Stimulated activated CD8-positive, alpha-beta memory T cell treated with anti-CD3 and anti-CD28 coated beads, Interleukin-4, amount 100 ng/mL, for 1 hour (primary cell): ENCODE data around the gene TRPM5.

Experiments used
- DNase-seq, 2 donors: peaks; one replicate each; pipeline ENCODE4 v3.0.0-alpha.2; 2020; ENCODE audit warnings: low read depth in 2 of 2, low spot score in 1 of 2

TRPM5 gene

DNA sequence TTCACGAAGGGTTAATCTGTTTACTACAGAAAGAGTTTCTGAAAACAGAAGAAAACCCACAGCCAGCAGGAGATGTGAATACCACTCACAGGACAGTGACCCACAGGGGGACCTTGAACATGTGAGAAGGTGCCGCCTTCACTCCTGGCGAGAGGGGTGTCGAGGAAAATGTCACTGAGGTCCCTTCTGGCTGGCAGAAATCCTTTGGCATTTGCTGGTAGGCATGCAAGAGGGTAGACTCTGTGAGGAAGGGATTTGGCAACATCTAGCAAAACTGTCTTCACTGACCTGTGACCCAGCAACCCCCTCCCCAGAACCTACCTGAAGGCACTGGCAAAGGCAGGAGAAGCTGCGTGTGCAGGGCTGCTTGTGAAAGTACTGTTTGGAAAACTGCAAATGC is 9.1 kb upstream of the TRPM5 start:
- DNase-seq, result no peak

DNA sequence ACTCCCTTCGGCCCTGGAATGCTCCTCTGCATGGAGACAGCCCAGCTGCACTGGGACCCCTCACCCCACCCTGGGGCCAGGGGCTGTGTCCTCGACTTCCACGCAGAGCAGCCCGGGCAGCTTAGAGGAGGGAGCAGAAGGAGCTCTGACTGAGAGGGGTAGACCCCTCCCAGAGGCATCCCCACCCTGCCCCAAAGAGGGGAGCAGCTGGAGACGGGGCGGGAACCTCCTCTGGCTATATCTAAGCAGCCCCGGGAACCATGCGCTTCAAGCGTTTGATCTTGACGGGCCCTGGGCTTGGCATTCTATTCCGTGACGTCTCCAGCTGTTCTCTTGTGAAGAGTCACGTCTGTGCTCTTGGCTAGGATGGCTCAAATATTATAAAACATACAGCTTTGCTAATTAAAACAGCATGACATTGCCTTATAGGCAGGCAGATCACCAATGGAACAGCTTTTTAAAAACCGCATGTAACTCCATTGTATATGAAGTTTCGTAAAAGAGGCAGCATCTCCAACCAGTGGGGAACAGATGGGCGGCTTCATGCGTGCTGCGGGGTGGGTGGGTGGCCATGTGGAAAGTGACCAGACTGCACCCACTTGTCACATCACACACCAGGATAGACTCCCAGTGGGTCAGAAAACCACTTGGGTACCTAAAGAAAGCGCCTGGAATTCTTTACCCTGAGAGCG is 8.2 kb upstream of the TRPM5 start:
- no peak for DNase-seq

GRCh38 chr11:2451916-2452315 is 7.6 kb upstream of the TRPM5 start:
- DNase-seq, result no peak

DNA sequence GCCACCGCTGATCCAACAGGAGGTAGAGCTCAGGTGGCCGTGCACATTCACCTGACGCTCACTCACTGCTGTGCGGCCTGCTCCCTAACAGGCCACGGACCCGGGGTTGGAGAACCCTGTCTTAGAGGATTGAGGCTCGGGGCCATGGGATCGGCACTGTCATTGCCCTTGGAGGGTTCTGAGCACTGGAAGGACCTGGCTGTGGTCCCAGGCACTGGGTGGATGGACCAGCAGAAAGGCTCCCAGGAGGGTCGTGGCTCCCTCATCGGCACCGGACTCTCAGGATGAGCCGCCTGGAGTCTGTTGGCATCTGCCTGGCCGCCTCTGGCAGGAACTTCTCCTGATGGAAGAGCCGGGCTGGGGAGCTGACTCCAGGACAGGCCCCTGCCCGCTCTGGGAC is 7.0 kb upstream of the TRPM5 start:
- DNase-seq, result no peak

- DNase-seq, result no peak
Observed at GRCh38 chr11:2450321-2451041, 6.2 kb upstream of the TRPM5 start.

- DNase-seq, result no peak
Observed at GRCh38 chr11:2449548-2450320, 5.4 kb upstream of the TRPM5 start.

- DNase-seq, result no peak
Observed at GRCh38 chr11:2448661-2449547, 4.6 kb upstream of the TRPM5 start.

DNA sequence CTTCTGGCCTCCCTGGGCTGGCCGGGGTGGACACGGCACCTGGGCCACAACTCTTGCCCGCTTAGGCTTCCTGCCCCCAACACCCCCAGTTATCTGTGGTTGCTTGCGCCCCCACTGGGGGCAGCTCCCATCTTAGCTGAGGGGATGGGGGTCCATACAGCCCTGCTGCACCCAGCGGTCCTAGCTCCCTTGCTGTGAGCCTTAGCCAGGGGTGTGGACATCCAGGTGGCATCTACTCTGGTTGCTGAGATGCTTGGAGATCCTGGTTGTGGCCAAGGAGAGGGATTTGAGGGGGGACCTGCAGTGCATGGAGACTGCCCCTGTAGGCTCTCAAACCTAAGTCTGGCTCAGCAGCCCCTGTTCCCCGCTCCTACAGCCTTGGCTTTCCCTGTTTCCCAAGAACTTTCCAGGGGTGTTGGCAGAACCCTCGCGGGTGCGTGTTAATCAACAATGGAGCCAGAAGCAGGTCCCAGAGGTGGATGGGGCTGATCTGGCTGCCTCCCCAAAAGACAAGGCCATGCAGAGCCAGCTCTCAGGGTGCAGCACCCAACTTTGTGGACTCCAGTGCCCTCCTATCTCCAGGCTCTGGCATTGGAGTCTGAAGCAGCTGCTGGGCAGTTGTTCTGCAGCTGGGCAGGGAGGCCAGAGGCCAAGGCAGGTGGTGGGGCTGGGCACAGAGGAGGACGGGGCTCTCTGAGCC is 3.8 kb upstream of the TRPM5 start:
- no peak for DNase-seq

DNA sequence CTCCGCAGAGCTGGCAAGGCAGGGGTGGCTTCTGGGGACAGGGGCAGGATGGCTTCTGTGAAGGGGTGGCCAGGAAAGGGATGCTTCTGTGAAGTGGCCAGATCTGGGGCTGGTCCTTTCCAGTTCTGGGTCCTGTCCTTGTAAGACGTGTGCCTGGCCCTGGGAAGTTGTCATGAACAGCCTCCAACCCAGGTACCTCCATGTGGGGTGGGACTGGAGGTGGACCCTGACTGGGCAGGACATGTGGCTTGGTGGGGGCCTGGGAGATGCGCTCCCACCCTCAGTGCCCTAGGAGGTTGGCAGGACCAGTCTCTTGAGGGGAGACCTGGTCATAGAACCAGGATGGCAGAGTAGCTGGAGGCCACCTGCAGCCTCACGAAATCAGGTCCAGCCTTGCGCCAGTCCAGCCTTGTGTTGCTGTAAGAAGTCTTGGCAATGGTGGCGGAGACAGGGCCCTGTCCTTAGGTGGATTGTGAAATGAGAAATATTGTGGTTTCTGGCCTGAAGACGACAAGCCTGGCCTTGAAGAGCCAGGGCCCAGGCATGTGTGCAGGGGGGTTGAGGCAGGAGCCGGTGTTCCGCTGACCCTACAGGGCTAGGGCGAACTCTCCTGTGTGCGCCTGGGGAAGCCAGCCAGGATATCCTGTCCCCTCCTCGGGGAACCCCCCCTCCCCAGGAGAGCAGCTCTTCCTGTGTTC is 3.1 kb upstream of the TRPM5 start:
- DNase-seq, result no peak

- DNase-seq, result no peak
Observed at GRCh38 chr11:2446590-2447252, 2.4 kb upstream of the TRPM5 start.

- DNase-seq, result no peak
Observed at GRCh38 chr11:2445746-2446551, 1.6 kb upstream of the TRPM5 start.

DNA sequence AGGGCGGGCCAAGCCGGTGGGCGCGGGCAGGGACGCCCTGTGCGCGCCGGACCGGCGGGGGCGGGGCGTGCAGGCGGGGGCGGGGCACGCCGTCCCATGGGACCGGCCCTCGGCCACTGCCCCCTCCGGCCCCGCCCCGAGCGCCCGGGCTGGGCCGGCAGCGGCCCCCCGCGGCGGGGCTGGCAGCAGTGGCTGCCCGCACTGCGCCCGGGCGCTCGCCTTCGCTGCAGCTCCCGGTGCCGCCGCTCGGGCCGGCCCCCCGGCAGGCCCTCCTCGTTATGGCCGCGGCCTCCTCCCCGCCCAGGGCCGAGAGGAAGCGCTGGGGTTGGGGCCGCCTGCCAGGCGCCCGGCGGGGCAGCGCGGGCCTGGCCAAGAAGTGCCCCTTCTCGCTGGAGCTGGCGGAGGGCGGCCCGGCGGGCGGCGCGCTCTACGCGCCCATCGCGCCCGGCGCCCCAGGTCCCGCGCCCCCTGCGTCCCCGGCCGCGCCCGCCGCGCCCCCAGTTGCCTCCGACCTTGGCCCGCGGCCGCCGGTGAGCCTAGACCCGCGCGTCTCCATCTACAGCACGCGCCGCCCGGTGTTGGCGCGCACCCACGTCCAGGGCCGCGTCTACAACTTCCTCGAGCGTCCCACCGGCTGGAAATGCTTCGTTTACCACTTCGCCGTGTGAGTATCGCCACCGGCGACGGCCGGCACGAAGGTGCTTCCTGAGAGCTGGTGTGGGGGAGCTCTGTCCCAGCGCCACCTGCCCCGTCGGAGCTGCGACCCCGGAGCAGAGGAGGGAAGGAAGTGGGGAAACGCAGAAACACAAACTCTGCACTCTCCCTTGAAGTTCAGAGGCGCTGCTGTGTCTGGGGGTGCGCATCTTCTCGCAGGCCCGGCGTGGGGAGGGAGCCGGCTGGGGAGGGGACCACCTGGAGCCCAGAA is 769 bp upstream of the TRPM5 start, which contains the start of gene KCNQ1:
KCNQ1 (plus strand) TSS at position 188 of the 925 bp plus-strand sequence; CDS start at position 279, 91 bp downstream.
- DNase-seq, result no peak

DNA sequence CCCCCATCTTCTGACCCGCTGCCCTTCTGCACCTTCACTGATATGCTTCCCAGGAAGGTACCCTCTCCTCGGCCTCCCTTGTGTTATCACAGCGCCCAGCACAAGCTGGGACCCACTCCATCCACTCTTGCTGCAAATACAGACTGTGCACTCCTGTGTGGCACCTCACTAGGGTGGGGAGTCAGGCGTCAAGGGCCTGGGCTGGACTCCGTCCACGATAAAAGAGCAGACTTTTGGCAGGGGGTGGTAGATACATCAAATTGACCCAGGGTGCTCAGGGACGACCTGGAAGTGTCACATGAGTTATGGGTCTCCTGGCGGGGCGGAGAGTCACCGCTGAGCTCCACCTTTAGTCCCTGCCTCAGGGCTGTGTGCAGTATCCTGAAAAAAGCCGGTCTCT is 908 bp downstream of the TRPM5 start:
- DNase-seq, result no peak

- no peak for DNase-seq
Observed at GRCh38 chr11:2442589-2442988, 1.7 kb downstream of the TRPM5 start.

DNA sequence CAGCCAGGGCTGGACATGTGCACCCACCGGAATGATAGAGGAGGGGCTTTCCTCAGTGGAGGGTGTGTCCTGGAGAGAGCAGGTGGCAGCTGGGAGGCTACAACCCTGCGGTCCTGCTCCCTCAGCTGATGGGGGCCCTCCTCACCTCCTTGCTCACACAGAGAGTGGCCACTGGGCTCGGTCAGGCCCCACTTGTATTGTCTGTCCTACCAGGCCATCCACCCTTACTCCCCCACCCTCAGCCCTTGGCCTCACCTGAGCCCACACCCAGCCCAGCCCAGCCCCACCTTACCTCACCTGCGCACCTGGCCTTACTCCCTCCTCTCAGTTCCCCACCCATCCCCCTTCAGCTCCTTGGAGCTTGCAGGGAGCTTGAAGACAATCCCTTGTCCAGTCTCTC is 3.1 kb downstream of the TRPM5 start:
- DNase-seq, result no peak

DNA sequence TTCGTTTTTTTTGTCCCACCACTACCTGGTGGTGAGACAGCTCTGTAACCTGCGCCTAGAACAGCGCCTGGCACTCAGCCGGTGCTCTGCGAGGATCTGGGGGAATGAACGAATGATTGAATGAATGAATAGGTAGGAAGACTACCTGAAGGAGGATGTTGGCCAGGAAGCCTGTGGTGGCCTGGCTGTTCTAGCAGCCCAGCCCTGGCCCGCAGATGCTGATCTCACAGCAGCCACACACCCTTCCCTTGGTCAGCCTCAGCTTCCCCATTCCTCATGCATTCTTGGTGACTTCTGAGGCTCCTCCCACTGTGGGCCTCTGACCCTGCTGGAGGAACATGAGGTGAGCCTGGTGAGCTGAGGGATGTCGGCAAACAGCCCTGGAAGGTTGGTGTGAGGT is 3.7 kb downstream of the TRPM5 start:
- no peak for DNase-seq

DNA sequence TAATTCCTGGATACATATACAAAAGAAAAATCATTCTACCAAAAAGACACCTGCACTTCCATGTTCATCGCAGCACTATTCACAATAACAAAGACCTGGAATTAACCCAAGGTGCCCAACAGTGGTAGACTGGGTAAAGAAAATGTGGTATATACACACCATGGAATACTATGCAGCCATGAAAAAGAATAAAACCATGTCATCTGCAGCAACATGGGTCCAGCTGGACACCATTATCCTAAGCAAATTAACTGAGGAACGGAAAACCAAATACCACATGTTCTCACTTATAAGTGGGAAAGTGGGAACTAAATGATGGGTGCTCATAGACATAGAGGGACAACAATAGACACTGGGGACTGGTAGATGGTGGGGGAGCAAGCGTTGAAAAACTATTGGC is 4.5 kb downstream of the TRPM5 start:
- DNase-seq, result no peak
